GM19035 (cell line): ENCODE results near the gene OR56A4.

ENCODE experiments used
- ATAC-seq: cut with Tn5 transposase; IDR thresholded peaks from one replicate; pipeline ENCODE4 v1.9.1; 2021; ENCODE audit not compliant: unreplicated experiment

OR56A4 gene, protein sequence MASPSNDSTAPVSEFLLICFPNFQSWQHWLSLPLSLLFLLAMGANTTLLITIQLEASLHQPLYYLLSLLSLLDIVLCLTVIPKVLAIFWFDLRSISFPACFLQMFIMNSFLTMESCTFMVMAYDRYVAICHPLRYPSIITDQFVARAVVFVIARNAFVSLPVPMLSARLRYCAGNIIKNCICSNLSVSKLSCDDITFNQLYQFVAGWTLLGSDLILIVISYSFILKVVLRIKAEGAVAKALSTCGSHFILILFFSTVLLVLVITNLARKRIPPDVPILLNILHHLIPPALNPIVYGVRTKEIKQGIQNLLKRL

GRCh38 chr11:6006846-6007245 lies at the start of gene OR56A4:
OR56A4 (minus strand) TSS chr11:6006946; CDS start chr11:6002992, 3,954 bp downstream.
- ATAC-seq, result no peak

- ATAC-seq, result no peak
Measured at GRCh38 chr11:6055569-6055968, 48.8 kb upstream of the OR56A4 start.

- ATAC-seq, result no peak
Measured at GRCh38 chr11:6052374-6052773, 45.6 kb upstream of the OR56A4 start.

DNA sequence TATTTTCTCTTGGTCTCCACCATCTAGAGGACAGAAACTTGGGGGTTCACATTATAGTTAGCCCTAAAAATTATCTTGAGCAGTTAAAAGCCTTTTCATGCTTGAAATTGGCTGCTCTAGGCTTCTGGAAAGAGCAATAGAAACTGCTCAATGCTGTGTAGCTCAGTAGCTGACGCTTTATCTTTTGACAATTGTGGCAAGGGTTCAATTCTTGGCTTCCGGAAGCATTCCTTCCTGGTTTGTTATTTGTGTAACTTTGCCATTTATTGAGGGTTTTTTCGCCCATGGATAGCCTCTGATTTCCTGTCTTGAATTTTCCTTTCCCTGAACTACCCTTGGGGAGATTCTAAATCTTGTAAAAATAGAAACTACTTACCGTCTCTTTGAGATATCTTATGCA lies 34.1 kb upstream of the OR56A4 start:
- ATAC-seq, result no peak

DNA sequence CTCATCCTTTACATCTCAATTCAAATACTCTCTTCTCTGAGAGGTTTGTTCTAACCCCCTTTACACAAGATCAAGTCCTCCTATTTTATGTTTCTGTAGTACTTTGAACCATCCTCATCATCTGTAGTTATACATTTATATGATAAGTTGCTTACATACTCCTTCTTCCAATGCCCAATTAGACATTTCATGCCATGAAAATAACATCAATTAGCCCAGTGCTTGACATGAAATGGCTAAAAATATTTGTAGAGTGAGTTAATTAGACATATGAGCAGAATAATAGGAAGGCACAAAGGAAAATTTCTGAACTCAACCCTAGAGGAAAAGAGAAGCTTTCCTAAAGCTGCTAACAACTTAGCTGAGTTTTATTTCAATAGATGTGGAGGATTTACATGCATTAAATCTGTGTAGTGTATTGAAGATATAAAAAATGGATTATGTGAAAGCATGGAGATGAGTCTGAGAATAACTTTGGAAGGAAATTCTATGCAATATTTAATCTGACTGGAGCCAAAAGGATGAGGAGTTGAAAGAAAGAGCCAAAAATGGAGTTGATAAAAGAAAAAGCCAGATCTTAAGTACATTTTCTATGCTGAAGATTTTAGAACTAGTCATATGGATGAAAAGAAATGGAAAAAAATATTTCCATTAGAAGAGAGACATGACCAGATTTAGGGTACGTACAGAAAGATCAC lies 24.1 kb upstream of the OR56A4 start, which contains the start of gene OR56A1:
Gene OR56A1, minus strand, starts transcription at position 51 of the 698 bp plus-strand sequence. CDS start 3,066 bp downstream, outside the sequence.
- ATAC-seq, result no peak

DNA sequence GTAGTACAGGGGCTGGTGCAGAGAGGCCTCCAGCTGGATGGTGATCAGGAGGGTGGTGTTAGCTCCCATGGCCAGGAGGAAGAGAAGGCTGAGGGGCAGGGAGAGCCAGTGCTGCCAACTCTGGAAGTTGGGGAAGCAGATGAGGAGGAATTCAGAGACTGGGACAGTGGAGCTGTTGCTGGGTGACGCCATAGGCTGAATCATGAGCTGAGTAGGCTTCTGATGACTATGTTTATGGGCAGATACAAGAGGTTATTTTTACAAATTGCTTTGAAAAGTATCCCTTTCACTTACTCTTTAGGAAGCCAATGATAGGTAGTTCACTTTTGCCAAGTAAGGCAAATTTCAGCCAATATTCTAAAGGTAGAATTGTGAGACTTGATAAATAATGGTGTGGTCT lies 20.8 kb upstream of the OR56A4 start:
- ATAC-seq, result no peak

GRCh38 chr11:6025056-6025455 lies 18.3 kb upstream of the OR56A4 start:
- ATAC-seq, result no peak

- no peak for ATAC-seq
Measured at GRCh38 chr11:6022956-6023355, 16.2 kb upstream of the OR56A4 start.

DNA sequence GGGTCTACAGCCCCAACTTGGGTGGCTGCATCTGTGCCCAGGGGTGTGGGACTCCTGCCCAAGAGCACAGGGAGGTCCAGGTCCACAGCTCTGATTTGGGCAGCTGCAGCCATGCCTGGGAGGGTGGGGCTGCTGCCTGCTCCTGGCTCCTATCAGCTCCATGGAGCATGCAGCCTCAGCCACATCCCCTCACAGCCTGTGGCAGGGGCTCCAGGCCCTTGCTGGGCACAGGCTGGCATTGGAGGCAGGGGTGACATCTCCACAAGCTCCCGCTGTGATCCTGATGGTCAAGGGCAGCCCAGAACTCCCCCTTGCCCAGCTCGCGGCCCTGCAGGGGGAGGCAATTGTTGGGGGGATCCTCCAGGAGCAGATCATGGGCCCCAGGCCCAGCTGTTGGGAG lies 6.3 kb upstream of the OR56A4 start:
- ATAC-seq, result no peak

DNA sequence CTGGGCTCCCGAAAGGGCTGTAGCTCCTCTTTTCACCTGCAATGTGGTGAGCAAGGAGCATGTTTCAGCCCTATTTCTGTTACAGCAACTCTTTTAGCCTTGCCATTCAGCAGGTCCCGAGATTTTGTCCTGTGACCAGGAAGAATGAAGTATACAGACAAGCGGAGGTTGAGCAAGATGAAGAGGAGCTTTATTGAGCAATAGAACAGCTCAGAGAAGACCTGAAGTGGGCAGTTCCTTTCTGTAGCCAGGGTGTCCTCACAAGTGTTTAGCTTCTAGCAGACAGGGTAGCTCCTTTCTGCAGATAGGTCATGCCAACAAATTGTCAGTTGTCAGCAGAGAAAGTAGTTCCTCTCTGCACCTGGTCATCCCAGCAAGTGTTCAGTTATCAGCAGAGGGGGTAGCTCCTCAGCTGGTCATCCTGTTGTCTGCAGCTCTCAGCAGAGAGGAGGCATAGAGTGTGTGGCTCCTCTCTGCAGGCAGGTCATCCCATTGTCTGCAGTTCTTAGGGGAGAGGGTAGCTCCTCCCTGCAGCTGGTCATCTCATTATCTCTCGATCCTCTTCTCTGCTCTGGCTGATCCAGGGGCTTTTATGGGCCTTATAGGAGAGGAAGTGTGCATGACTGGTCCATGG lies 5.4 kb upstream of the OR56A4 start:
- no peak for ATAC-seq

DNA sequence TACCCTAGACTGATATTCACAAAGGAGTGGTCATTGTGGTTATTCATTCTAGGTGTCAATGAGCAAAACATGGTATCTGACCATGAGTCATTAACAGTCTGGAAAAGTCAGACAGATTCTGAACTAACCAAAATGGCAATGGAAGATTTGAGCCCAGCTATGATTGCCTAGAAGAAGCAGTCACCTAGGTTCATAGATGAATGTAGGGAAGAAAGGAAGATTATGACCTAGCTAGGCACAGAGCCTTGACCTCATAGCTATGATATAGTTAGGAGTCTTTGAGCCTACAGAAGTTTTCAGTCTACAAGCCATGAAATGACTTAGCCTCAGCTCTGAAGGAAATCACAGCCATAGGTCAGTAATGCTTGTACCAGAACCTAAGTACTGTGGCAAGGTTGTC lies 351 bp downstream of the OR56A4 start:
- ATAC-seq, result no peak

- no peak for ATAC-seq
Measured at GRCh38 chr11:6002202-6002699, 4.5 kb downstream of the OR56A4 start.

GRCh38 chr11:5994791-5995190 lies 12.0 kb downstream of the OR56A4 start:
- ATAC-seq, result no peak

- ATAC-seq, result no peak
Measured at GRCh38 chr11:5992604-5993251, 14.0 kb downstream of the OR56A4 start.

DNA sequence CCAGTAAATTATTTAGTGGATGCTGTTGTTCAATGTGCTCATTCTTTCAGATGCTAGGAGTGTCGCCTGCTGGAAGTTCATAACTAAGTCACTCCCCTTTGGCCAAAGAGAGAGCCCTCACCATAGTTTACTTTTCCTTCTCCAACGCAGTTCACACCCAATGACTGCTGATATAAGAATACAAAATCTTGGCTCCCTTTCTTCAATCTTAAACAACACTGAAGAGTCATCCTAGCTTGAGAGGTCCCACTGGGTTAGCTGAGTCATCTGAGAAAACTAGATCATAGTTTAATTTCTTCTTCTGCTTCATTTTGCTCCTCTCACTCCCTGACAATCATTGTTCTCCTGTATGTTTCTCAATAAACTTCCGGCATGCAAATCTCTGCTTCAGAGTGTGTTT lies 14.6 kb downstream of the OR56A4 start:
- ATAC-seq, result no peak

- no peak for ATAC-seq
Measured at GRCh38 chr11:5989203-5989602, 17.5 kb downstream of the OR56A4 start.

DNA sequence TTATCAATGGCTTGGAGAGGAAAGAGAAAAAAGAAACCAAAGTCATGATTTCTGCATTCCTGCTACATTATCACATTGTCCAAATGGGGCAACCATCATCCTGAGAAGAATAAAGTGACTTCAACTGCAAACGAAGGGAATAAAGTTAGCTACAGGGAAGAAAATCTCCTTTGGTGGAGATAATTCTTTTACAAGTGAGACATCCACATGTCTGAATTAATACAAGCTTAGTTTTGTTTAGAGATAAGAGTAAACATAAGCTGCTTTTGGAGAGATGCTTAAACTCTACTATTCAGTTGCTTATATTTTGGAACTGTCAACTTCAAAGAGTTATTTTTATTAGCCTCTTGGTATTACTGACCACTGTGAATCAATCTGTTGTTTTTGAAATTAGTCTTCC lies 19.9 kb downstream of the OR56A4 start, which contains the start of gene OR52L1:
Gene OR52L1, minus strand, starts transcription at position 101 of the 400 bp plus-strand sequence. Its CDS starts 55 bp downstream, at position 46.
- no peak for ATAC-seq

GRCh38 chr11:5983443-5983842 lies 23.3 kb downstream of the OR56A4 start:
- ATAC-seq, result no peak

- no peak for ATAC-seq
Measured at GRCh38 chr11:5973530-5973929, 33.2 kb downstream of the OR56A4 start.

DNA sequence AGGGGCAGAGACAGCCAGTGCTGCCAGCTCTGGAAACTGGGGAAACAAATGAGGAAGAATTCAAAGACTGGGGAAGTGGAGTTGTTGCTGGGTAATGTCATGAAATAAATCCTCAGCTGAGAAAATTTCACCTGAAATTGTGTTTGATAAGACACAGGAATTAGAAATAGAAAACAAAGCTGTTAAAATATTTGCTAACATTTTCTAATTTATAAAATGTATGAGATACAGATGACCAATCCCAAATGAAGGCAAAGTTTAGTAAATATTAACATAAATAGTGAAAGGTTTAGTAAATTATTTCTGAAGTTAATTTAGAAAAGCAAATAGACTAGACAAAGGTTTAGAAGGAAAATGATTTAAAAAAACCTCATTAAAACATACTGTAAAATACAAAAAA lies 38.4 kb downstream of the OR56A4 start, which contains the start of gene OR56A5:
Gene OR56A5, minus strand, starts transcription at position 101 of the 400 bp plus-strand sequence. Its CDS starts 0 bp downstream, at position 101.
- no peak for ATAC-seq

DNA sequence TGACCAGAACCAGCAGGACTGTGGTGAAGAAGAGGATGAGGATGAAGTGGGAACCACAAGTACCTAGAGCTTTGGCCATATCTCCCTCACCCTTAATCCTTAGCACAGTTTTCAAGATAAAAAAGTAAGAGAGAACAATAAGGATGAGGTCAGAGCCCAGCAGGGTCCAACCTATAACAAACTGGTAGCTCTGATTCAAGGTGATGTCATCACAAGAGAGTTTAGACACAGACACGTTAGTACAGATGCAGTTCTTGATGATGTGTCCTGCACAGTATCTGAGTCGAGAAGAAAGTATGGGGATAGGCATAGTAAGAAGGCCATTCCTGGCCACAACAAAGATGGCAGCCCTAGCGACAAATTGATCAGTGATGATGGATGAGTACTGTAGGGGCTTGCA lies 39.0 kb downstream of the OR56A4 start:
- no peak for ATAC-seq
